MG63 (cell line): ENCODE results near the gene SLC25A53. TPM values are rescaled to one million over a fixed set of nuclear protein-coding genes. Genes with fewer than 3 reads are reported as not detected.
"Not testable (repeated sequence)": the region's sequence is repeated elsewhere in the genome, so short reads cannot be mapped to it uniquely, and the experiment has no call there.

Source experiments
- DNase-seq: peaks from one replicate; pipeline ENCODE4 v3.0.0-alpha.2; 2020
- H3K27me3 ChIP-seq: fragments of 250-450 bp; sonication (Bioruptor Pico); 2 replicates; pipeline ENCODE4 v1.5.1; 2020; ENCODE audit warnings: mild to moderate bottlenecking, moderate library complexity
- H3K36me3 ChIP-seq: fragments of 250-450 bp; sonication (Bioruptor Pico); 2 replicates; pipeline ENCODE4 v1.5.1; 2020; ENCODE audit warnings: mild to moderate bottlenecking, moderate library complexity
- H3K4me3 ChIP-seq: fragments of 250-450 bp; sonication (Bioruptor Pico); 2 replicates; pipeline ENCODE4 v1.5.1; 2020; ENCODE audit warnings: mild to moderate bottlenecking, moderate library complexity
- H3K9me3 ChIP-seq: fragments of 250-450 bp; sonication (Bioruptor Pico); 2 replicates; pipeline ENCODE4 v1.5.1; 2020; ENCODE audit warnings: mild to moderate bottlenecking, moderate library complexity
- total RNA-seq: library from RNA; depleted of rRNA; stranded (reverse); fragments of >200 nt; shearing (Covaris generic); gene quantifications from 2 replicates; pipeline ENCODE4 v1.2.3, GENCODE V29; 2014; ENCODE audit warnings: low replicate concordance; rRNA removed

The SLC25A53 gene
- total RNA-seq, 1 experiment from 2014 or later: 4.4 TPM

- Histone ChIP-seq H3K36me3 (no peaks in the 10 kb centered on the region), H3K9me3 (no peaks in the 10 kb centered on the region), H3K4me3 (no peak overlapping the region), H3K27me3 (no peaks in the 10 kb centered on the region)
- no peak for DNase-seq
Observed at GRCh38 chrX:104104676-104105075, 52.1 kb downstream of the SLC25A53 start.

DNA sequence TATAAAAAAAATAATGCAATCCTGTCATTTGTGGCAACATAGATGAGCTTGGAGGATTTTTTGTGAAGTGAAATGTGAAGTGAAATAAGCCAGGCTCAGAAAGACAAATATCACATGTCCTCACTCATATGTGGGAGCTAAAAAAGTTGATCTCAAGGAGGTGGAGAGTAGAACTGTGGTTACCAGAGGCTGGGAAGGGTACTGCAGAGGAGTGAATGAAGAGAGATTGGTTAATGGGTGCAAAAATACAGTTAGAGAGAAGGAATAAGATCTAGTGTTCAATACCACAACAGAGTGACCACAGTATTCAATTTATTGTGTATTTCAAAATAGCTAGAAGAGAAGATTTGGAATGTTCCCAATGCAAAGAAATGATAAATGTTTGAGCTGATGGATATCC, 57.9 kb downstream of the SLC25A53 start:
- Histone ChIP-seq H3K27me3 (no peaks in the 10 kb centered on the region), H3K4me3 (no peak overlapping the region), H3K9me3 (no peaks in the 10 kb centered on the region), H3K36me3 (no peaks in the 10 kb centered on the region)
- no peak for DNase-seq

DNA sequence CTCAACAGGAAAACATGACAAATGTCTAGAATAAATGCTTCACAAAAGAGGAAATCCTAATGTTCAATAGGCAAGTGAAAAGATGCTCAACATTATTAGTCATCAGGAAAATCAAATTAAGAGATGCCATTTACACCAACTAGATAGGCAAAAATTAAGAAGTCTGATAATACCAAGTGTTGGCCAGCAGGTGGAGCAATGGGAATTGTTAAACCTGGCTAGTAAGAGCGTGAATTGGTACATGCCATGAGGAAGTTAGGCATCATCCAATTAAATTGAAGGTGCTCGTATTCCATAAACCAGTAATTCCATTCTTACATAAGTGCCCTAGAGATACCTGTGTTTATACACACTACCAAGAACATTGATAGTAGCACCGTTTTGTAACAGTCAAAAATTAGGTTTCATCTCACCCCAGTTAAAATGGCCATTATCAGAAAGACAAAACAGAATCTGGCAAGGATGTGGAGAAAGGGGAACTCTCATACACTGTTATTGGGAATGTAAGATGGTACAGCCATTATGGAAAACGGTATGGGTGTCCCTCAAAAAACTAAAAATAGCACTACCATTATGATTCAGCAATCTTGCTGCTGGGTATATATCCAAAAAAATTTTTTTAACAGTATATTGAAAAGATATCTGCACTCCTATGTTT, 58.5 kb downstream of the SLC25A53 start:
- peak; percentile 10 for DNase-seq
- Histone ChIP-seq H3K27me3 (no peaks in the 10 kb centered on the region), H3K36me3 (no peaks in the 10 kb centered on the region), H3K9me3 (no peaks in the 10 kb centered on the region), H3K4me3 (no peak overlapping the region)

DNA sequence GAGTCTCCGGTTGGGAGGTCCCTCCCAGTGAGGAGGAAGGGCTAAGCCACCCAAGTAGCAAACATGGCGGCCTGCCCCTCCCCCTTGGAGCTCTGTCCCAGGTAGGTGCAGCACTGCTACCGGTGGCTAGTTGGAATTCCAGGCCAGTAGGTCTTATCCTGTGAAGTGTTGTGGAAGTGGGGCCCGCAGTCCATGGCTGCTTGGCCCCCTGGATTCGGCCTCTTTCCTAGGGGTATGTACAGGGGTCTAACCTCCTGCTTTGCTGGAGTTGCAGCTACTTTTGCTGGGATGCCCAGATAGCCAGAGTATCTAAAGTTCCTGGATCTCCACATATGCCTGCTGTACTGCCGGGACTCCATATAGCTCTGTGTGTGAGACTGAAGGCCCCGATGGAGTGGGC, 70.9 kb downstream of the SLC25A53 start:
- DNase-seq: no peak
- Histone ChIP-seq H3K27me3 (no peaks in the 10 kb centered on the region), H3K36me3 (no peaks in the 10 kb centered on the region), H3K9me3 (no peaks in the 10 kb centered on the region), H3K4me3 (no peak overlapping the region)

- Histone ChIP-seq H3K9me3 (no peaks in the 10 kb centered on the region), H3K27me3 (no peaks in the 10 kb centered on the region), H3K4me3 (no peak overlapping the region), H3K36me3 (no peaks in the 10 kb centered on the region)
- no peak for DNase-seq
Observed at GRCh38 chrX:104085477-104085876, 71.3 kb downstream of the SLC25A53 start.

- peak; percentile 21 for DNase-seq
- no peaks in the 10 kb centered on the region for H3K9me3 ChIP-seq
- H3K4me3 ChIP-seq: no peak overlapping the region
- no peaks in the 10 kb centered on the region for H3K27me3 ChIP-seq
- no peaks in the 10 kb centered on the region for H3K36me3 ChIP-seq
Observed at GRCh38 chrX:104084534-104085277, 72.1 kb downstream of the SLC25A53 start.

DNA sequence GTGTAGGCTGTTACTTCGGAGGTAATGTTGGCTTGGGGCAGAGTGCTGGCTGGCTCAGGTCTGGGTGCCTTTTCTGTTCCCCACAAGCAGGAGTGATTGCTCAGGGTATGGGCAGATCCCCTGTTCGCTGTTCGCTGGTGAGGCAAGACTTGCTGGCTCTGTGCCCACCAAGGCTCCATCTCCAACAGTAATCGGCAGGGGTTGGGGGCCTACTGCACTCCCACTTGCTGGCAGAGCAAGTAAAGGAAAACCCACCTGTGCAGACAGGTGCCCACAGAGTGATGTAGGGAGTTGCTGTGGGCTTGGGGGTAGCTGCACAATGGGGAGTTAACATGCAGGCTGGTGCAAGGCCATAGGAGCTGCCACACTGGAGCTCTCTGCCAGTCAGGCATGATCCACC, 72.7 kb downstream of the SLC25A53 start:
- Histone ChIP-seq H3K9me3 (no peaks in the 10 kb centered on the region), H3K27me3 (no peaks in the 10 kb centered on the region), H3K4me3 (no peak overlapping the region), H3K36me3 (no peaks in the 10 kb centered on the region)
- no peak for DNase-seq

GRCh38 chrX:104077854-104078253, 79.0 kb downstream of the SLC25A53 start:
- H3K27me3 ChIP-seq, DNase-seq, H3K36me3 ChIP-seq, H3K9me3 ChIP-seq, H3K4me3 ChIP-seq: not testable (repeated sequence)

DNA sequence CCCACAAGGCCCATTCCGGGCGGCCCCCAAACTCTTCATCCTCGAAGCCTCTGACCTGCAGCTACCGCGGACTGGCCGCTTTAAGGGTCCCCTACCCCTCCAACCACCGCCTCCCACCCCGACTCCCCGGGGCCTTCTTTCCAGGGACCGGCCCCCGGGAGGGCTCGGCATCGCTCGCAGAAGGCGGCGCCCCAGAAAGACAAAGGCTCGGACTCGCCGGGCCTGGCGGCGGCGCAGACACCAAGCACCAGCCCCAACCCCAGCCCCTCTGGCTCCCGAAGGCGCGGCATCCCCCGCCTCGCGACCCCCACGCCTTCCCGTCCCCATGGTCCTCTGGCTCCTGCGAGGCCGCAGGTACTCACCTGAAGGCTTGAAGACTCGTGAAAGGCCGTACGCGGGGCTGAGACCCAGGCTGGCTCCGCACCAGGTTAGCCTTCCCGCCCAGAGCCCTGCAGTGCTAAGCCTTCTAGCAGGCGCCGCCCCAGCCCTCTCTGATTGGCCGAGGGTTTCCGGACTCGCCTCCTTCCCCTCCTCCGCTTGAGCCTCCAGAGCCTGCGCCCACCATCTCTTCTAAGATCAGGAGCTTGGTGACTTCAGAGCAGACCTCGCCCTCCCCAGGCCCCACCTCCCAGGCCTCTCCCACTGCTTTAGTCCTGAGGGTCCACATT, 80.9 kb downstream of the SLC25A53 start, which contains the start of gene TMSB15C:
Gene TMSB15C, minus strand, starts transcription at position 459 of the 668 bp plus-strand sequence.
- not testable (repeated sequence) for H3K36me3 ChIP-seq, DNase-seq, H3K4me3 ChIP-seq

DNA sequence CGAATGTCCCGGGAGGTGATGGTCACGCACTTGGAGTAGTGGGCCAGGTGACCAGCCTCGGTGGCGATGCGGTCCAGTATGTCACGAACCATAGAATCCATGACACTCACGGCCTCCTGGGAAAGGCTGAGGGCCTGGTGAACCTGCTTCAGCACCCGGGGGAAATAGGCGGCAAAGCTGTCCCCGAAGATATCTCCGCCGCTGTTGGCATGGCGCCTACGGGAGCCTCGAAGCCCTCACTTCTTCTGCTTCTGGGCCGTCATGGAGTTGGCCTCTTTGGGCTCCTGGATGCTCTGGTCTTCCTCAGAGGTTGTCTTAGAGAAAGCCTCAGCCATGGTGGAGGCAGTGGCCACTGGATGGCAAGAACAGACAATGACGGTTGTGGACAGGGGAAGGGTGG, 94.2 kb downstream of the SLC25A53 start:
- DNase-seq, H3K4me3 ChIP-seq, H3K27me3 ChIP-seq, H3K36me3 ChIP-seq, H3K9me3 ChIP-seq: not testable (repeated sequence)

More for the DNA sequence above, 80.9 kb downstream of the SLC25A53 start, which contains the start of gene TMSB15C:
- H3K27me3 ChIP-seq, H3K9me3 ChIP-seq: not testable (repeated sequence)

- not testable (repeated sequence) for H3K27me3 ChIP-seq, H3K9me3 ChIP-seq, H3K36me3 ChIP-seq, H3K4me3 ChIP-seq, DNase-seq
Observed at GRCh38 chrX:104054956-104055355, 101.9 kb downstream of the SLC25A53 start.

Other genes starting within 250 kb of the SLC25A53 start
- 8.6 and 44.0 TPM in 2 replicates for gene TMSB15B, start 194.4 kb downstream of the SLC25A53 start, total RNA-seq
- not detected in 2 replicates for gene H2BW1, start 143.3 kb downstream of the SLC25A53 start, total RNA-seq
- not detected in 2 replicates for gene H2BW2, start 117.1 kb downstream of the SLC25A53 start, total RNA-seq
- gene TMSB15C, start 80.8 kb downstream of the SLC25A53 start, total RNA-seq: 0.10 TPM in 1 of 2 replicates, not detected in the other
- not detected in 2 replicates for gene ZCCHC18, start 44.5 kb downstream of the SLC25A53 start, total RNA-seq
- gene FAM199X, start 9.4 kb upstream of the SLC25A53 start, total RNA-seq: 12.7 and 13.3 TPM in 2 replicates
- gene ESX1, start 97.9 kb upstream of the SLC25A53 start, total RNA-seq: not detected in 2 replicates